SU-DHL-6 (cell line): ENCODE data around the gene SRSF4.

Source experiments
- CTCF ChIP-seq: fragments of 200-600 bp; sonication (generic); IDR thresholded peaks from one replicate; pipeline ENCODE4 v1.5.1; 2017; ENCODE audit warnings: antibody characterized with exemption, mild to moderate bottlenecking, low read length, moderate library complexity; ENCODE audit not compliant: insufficient read depth, poor library complexity, severe bottlenecking
- EZH2phosphoT487 ChIP-seq: fragments of 200-600 bp; sonication (generic), shearing (Covaris generic); conservative IDR thresholded peaks from 2 replicates; pipeline ENCODE4 v1.6.1; 2018; ENCODE audit warnings: mild to moderate bottlenecking, antibody characterized with exemption, low read length, moderate library complexity, mixed read lengths

GRCh38 chr1:29218223-29218622, 36.5 kb upstream of the SRSF4 start:
- TF ChIP-seq CTCF (no peak), EZH2phosphoT487 (no peak)
